Limb (tissue), 2 donors: Measurements from ENCODE around the gene TMEM115.
"Not testable (repeated sequence)": the region's sequence is repeated elsewhere in the genome, so short reads cannot be mapped to it uniquely, and the experiment has no call there.

Experiments
- DNase-seq, 2 donors: peaks; one replicate each; pipeline ENCODE4 v3.0.0-alpha.2; 2016; ENCODE audit errors: extremely low spot score in 2 of 2

The TMEM115 gene

GRCh38 chr3:50319181-50319893, 40.0 kb downstream of the TMEM115 start:
- no peak for DNase-seq

GRCh38 chr3:50318615-50319014, 40.7 kb downstream of the TMEM115 start:
- DNase-seq, result no peak

GRCh38 chr3:50318163-50318562, 41.2 kb downstream of the TMEM115 start:
- no peak for DNase-seq

- DNase-seq, result no peak
Observed at GRCh38 chr3:50317300-50317699, 42.0 kb downstream of the TMEM115 start.

GRCh38 chr3:50316657-50317242, 42.6 kb downstream of the TMEM115 start:
- DNase-seq, result no peak

GRCh38 chr3:50314816-50315215, 44.5 kb downstream of the TMEM115 start:
- no peak for DNase-seq

GRCh38 chr3:50314342-50314741, 45.0 kb downstream of the TMEM115 start:
- DNase-seq, result no peak

GRCh38 chr3:50312041-50312440, 47.3 kb downstream of the TMEM115 start:
- not testable (repeated sequence) for DNase-seq
